Hepatocyte (in vitro differentiated cells): Measurements from ENCODE around the gene ESRRA.

Experiments used
- EZH2 ChIP-seq: fragments of 200-600 bp; sonication (generic); IDR thresholded peaks from 2 replicates; pipeline ENCODE4 v1.6.1; 2016; ENCODE audit warnings: antibody characterized with exemption, mild to moderate bottlenecking, borderline replicate concordance
- EZH2phosphoT487 ChIP-seq: fragments of 200-600 bp; sonication (generic); IDR thresholded peaks from one replicate; pipeline ENCODE4 v1.6.1; 2018; ENCODE audit warnings: antibody characterized with exemption, mild to moderate bottlenecking, low read depth, moderate library complexity; ENCODE audit not compliant: unreplicated experiment, severe bottlenecking
- TF ChIP-seq, protein P1 (sequence below): fragments of 200-600 bp; sonication (generic); IDR thresholded peaks from 2 replicates; pipeline ENCODE4 v1.5.1; 2016; ENCODE audit warnings: antibody characterized with exemption, mild to moderate bottlenecking; ENCODE audit not compliant: poor library complexity

DNA sequence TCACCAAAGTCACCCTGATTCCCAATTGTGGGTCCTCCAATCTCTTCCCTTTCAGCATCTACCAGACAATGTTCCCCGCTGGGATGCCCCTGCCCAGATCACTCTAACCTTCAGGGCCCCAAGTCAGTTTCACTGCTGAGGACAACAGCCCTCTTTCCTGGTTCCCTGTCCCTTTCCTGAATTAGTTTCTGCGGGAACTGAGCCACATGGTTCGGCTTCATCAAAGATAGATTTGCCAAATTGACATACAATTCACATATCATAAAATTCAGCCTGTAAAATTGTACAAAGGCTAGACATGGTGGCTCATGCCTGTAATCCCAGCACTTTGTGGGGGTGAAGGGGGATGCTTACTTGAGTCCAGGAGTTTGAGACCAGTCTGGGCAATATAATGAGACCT, 22.7 kb downstream of the ESRRA start:
- TF ChIP-seq, protein P1, sequence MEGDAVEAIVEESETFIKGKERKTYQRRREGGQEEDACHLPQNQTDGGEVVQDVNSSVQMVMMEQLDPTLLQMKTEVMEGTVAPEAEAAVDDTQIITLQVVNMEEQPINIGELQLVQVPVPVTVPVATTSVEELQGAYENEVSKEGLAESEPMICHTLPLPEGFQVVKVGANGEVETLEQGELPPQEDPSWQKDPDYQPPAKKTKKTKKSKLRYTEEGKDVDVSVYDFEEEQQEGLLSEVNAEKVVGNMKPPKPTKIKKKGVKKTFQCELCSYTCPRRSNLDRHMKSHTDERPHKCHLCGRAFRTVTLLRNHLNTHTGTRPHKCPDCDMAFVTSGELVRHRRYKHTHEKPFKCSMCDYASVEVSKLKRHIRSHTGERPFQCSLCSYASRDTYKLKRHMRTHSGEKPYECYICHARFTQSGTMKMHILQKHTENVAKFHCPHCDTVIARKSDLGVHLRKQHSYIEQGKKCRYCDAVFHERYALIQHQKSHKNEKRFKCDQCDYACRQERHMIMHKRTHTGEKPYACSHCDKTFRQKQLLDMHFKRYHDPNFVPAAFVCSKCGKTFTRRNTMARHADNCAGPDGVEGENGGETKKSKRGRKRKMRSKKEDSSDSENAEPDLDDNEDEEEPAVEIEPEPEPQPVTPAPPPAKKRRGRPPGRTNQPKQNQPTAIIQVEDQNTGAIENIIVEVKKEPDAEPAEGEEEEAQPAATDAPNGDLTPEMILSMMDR = no peak
- no peak for TF ChIP-seq EZH2
- TF ChIP-seq EZH2phosphoT487 = no peak
